Measurements from ENCODE around the gene PARL. TPM values are rescaled to one million over a fixed set of nuclear protein-coding genes. Genes with fewer than 3 reads are reported as not detected.
"Not testable (repeated sequence)": the region's sequence is repeated elsewhere in the genome, so short reads cannot be mapped to it uniquely, and the experiment has no call there.

Gene PARL
- polyA plus RNA-seq, 2 of the 4 experiments (the other 2 are of a cell fraction), result 45.9 to 71.6 TPM

DNA sequence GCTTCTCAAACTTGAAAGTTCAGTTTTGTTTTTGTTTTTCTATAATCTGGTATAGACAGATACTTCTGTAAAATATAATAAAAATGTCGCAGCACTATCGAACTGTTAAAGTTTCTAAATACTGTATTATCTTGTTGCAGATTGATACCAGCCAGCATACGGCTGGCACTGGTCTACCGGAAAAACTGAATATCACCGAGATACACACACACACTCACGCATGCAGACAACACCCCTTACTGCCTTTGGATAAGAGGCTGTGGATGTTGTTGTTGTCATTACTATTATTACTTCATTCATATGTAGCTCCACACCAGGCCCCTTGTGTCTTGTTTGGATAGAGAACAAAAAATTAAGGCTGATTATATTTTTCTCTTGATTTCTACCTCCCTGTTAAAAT is 91.7 kb downstream of the PARL start:
- Histone ChIP-seq H3K4me2 (no peak overlapping the region), H3K9me3 (no peaks in the 10 kb centered on the region), H3K4me3 (no peak overlapping the region), H3K27ac (no peak overlapping the region), H3K4me1 (no peaks in the 10 kb centered on the region)
- TF ChIP-seq NR3C1 (IDR thresholded peaks at IDR 0.05), result no peak
- TF ChIP-seq NPAS2 (CRISPR knock-in tag; IDR thresholded peaks at IDR 0.05; ENCODE audit: borderline replicate concordance), result no peak
- TF ChIP-seq, protein P1, sequence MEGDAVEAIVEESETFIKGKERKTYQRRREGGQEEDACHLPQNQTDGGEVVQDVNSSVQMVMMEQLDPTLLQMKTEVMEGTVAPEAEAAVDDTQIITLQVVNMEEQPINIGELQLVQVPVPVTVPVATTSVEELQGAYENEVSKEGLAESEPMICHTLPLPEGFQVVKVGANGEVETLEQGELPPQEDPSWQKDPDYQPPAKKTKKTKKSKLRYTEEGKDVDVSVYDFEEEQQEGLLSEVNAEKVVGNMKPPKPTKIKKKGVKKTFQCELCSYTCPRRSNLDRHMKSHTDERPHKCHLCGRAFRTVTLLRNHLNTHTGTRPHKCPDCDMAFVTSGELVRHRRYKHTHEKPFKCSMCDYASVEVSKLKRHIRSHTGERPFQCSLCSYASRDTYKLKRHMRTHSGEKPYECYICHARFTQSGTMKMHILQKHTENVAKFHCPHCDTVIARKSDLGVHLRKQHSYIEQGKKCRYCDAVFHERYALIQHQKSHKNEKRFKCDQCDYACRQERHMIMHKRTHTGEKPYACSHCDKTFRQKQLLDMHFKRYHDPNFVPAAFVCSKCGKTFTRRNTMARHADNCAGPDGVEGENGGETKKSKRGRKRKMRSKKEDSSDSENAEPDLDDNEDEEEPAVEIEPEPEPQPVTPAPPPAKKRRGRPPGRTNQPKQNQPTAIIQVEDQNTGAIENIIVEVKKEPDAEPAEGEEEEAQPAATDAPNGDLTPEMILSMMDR (IDR thresholded peaks at IDR 0.05), result no peak
- no peak for TF ChIP-seq ZC3H11A (IDR thresholded peaks at IDR 0.05)
- no peak for TF ChIP-seq FOSL2 (IDR thresholded peaks at IDR 0.05)
- no peak for TF ChIP-seq FOSL2 (CRISPR knock-in tag; IDR thresholded peaks at IDR 0.05)
- no peak for TF ChIP-seq HEYL (CRISPR knock-in tag; IDR thresholded peaks at IDR 0.05)
- ATAC-seq (no peak), FAIRE-seq (no peak), DNase-seq (ENCODE audit: low read depth in 1 of 2, low spot score in 1 of 2) (no peak)
- WGBS (ENCODE audit: missing lambda C conversion rate), result 95% methylated on average over 6 of the region's 6 CpGs
- CTCF ChIA-PET, result no interaction called here
- POLR2A ChIA-PET, result no interaction called here

DNA sequence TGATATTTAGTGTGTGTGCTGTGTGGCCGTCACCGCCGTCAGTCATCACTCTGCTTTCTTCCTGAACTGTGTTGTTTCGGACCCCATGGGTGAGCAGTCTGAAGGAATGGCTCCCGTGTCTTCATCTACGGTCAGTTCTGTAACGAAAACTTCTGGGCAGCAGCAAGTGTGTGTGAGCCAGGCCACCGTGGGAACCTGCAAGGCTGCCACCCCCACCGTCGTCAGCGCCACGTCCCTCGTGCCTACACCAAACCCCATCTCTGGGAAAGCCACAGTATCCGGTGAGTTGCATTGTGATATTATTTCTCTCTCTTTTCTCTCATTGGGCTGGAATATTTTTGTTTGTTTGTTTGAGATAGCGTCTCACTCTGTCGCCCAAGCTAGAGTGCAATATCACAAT is 94.0 kb downstream of the PARL start:
- FAIRE-seq (no peak), ATAC-seq (no peak), DNase-seq (ENCODE audit: low read depth in 1 of 2, low spot score in 1 of 2) (no peak)
- TF ChIP-seq CHD4 (IDR thresholded peaks at IDR 0.05; ENCODE audit: borderline replicate concordance), result no peak
- no peak for TF ChIP-seq TP53 (CRISPR knock-in tag; IDR thresholded peaks at IDR 0.05)
- no peak overlapping the region for H3K27ac ChIP-seq
- 94% methylated on average over 15 of the region's 16 CpGs for WGBS (ENCODE audit: missing lambda C conversion rate)
- no peak overlapping the region for H3K4me3 ChIP-seq
- ChIA-PET POLR2A (no interaction called here), CTCF (no interaction called here)
- no peaks in the 10 kb centered on the region for H3K9me3 ChIP-seq
- H3K4me1 ChIP-seq, result no peaks in the 10 kb centered on the region
- H3K4me2 ChIP-seq, result no peak overlapping the region

GRCh38 chr3:183789826-183790225 is 94.9 kb downstream of the PARL start:
- 84% methylated on average over 4 of the region's 4 CpGs for WGBS (ENCODE audit: missing lambda C conversion rate)
- CTCF ChIA-PET, result no interaction called here
- no peaks in the 10 kb centered on the region for H3K4me1 ChIP-seq

GRCh38 chr3:183784503-183784902 is 100.2 kb downstream of the PARL start:
- H3K4me3 ChIP-seq; CTCF ChIA-PET; H3K27ac ChIP-seq; ATAC-seq; DNase-seq (ENCODE audit: low read depth in 1 of 2, low spot score in 1 of 2); FAIRE-seq; H3K4me2 ChIP-seq; POLR2A ChIA-PET; H3K9me3 ChIP-seq; H3K4me1 ChIP-seq: not testable (repeated sequence)
- 94% methylated on average over 10 of the region's 10 CpGs for WGBS (ENCODE audit: missing lambda C conversion rate)

More at GRCh38 chr3:183789826-183790225, 94.9 kb downstream of the PARL start:
- no peak overlapping the region for H3K4me2 ChIP-seq
- ATAC-seq (no peak), DNase-seq (ENCODE audit: low read depth in 1 of 2, low spot score in 1 of 2) (no peak), FAIRE-seq (no peak)
- no peak for TF ChIP-seq BHLHE40 (IDR thresholded peaks at IDR 0.05; ENCODE audit: low read depth, low read length)
- TF ChIP-seq MAFK (IDR thresholded peaks at IDR 0.05; ENCODE audit: partially characterized antibody), result no peak
- TF ChIP-seq EHF (CRISPR knock-in tag; IDR thresholded peaks at IDR 0.05), result no peak
- TF ChIP-seq RCOR1 (IDR thresholded peaks at IDR 0.05; ENCODE audit: low read depth, low read length), result no peak
- TF ChIP-seq SREBF2 (IDR thresholded peaks at IDR 0.05), result no peak
- no peak for TF ChIP-seq JUN (IDR thresholded peaks at IDR 0.05)
- no peak for TF ChIP-seq FOSB (CRISPR knock-in tag; IDR thresholded peaks at IDR 0.05)
- TF ChIP-seq SMC3 (IDR thresholded peaks at IDR 0.05), result no peak
- no peak for TF ChIP-seq USF2 (IDR thresholded peaks at IDR 0.05)
- no peak for TF ChIP-seq EHMT2 (IDR thresholded peaks at IDR 0.05; ENCODE audit: low read depth)
- TF ChIP-seq E2F6 (IDR thresholded peaks at IDR 0.05; ENCODE audit: borderline replicate concordance, low read depth), result no peak
- no peak for TF ChIP-seq EP300 (IDR thresholded peaks at IDR 0.05)
- TF ChIP-seq, protein P2, sequence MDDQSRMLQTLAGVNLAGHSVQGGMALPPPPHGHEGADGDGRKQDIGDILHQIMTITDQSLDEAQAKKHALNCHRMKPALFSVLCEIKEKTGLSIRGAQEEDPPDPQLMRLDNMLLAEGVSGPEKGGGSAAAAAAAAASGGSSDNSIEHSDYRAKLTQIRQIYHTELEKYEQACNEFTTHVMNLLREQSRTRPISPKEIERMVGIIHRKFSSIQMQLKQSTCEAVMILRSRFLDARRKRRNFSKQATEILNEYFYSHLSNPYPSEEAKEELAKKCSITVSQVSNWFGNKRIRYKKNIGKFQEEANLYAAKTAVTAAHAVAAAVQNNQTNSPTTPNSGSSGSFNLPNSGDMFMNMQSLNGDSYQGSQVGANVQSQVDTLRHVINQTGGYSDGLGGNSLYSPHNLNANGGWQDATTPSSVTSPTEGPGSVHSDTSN (IDR thresholded peaks at IDR 0.05), result no peak
- no peak for TF ChIP-seq CEBPB (IDR thresholded peaks at IDR 0.05)
- no peak for TF ChIP-seq CHD4 (IDR thresholded peaks at IDR 0.05; ENCODE audit: borderline replicate concordance)
- no peak for TF ChIP-seq TP53 (CRISPR knock-in tag; IDR thresholded peaks at IDR 0.05)
- H3K9me3 ChIP-seq, result no peaks in the 10 kb centered on the region
- no peak overlapping the region for H3K4me3 ChIP-seq
- POLR2A ChIA-PET, result no interaction called here
- H3K27ac ChIP-seq, result no peak overlapping the region

Measured in A549 (cell line).